Kidney epithelial cell (primary cell): ENCODE data around the gene RERE. TPM values are rescaled to one million over a fixed set of nuclear protein-coding genes. Genes with fewer than 3 reads are reported as not detected.

Source experiments
- DNase-seq: peaks from one replicate; pipeline ENCODE4 v3.0.0-alpha.2; 2010; ENCODE audit warnings: low read depth
- H3K27me3 ChIP-seq: 2 replicates; pipeline ENCODE4 v1.6.0; 2011; ENCODE audit warnings: low read length; ENCODE audit not compliant: control insufficient read depth, insufficient read depth
- H3K36me3 ChIP-seq: 2 replicates; pipeline ENCODE4 v1.5.1; 2011; ENCODE audit warnings: low read length; ENCODE audit not compliant: control insufficient read depth, insufficient read depth
- H3K4me3 ChIP-seq: 2 replicates; pipeline ENCODE4 v1.5.1; 2011; ENCODE audit warnings: low read depth, mild to moderate bottlenecking, control low read depth, low read length
- total RNA-seq: library from RNA; depleted of rRNA; stranded (reverse); fragments of >200 nt; gene quantifications from 2 replicates; pipeline ENCODE4 v1.2.3, GENCODE V29; 2015
- TF ChIP-seq, protein P1 (sequence below): IDR thresholded peaks from 2 replicates; pipeline ENCODE4 v1.5.1; 2011; ENCODE audit warnings: mild to moderate bottlenecking, moderate library complexity, low read length, control low read depth, inconsistent platforms; ENCODE audit not compliant: insufficient read depth, poor library complexity, severe bottlenecking

The RERE gene
- total RNA-seq, 1 donor from 2014 or later: 47.5 TPM

DNA sequence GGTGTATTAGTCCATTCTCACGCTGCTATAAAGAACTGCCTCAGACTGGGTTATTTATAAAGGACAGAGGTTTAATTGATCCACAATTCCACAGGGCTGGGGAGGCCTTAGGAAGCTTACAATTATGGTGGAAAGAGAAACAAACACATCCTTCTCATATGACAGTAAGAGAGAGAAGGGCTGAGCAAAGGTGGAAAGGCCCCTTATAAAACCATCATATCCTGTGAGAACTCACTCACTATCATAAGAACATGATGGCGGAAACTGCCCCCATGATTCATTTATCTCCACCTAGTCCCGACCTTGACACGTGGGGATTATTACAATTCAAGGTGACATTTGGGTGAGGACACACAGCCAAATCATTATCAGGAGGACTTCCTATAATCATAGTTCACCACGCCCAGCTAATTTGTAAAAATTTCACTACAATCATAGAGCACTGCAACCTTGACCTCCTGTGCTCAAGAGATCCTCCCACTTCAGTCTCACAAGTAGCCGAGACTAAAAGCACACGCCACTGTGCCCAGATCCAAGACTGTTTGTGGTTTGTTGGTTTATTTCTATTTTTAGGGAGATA, 164.9 kb downstream of the RERE start:
- no peaks in the 10 kb centered on the region for H3K36me3 ChIP-seq
- no peak for DNase-seq
- no peak overlapping the region for H3K4me3 ChIP-seq
- H3K27me3 ChIP-seq: no peaks in the 10 kb centered on the region
- TF ChIP-seq, protein P1, sequence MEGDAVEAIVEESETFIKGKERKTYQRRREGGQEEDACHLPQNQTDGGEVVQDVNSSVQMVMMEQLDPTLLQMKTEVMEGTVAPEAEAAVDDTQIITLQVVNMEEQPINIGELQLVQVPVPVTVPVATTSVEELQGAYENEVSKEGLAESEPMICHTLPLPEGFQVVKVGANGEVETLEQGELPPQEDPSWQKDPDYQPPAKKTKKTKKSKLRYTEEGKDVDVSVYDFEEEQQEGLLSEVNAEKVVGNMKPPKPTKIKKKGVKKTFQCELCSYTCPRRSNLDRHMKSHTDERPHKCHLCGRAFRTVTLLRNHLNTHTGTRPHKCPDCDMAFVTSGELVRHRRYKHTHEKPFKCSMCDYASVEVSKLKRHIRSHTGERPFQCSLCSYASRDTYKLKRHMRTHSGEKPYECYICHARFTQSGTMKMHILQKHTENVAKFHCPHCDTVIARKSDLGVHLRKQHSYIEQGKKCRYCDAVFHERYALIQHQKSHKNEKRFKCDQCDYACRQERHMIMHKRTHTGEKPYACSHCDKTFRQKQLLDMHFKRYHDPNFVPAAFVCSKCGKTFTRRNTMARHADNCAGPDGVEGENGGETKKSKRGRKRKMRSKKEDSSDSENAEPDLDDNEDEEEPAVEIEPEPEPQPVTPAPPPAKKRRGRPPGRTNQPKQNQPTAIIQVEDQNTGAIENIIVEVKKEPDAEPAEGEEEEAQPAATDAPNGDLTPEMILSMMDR: no peak

DNA sequence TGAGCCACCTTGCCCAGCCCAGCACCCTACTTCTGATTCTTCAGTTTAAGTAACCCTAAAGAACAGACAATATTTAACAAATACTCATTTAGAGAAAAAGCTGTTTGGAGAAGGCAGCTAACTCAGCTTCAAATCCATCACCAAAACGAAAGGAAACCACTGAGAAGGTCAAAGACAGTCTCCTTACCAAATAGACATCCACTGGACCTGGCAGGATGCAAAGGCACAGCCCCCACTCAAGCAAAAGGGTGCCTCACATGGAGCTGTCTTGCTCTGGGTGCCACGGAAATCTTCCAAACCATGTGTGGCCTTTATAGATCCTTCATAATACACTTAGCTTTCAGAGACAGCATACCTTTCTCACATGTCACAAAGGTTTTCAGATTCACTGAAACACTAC, 165.5 kb downstream of the RERE start:
- no peak for DNase-seq
- TF ChIP-seq, protein P1: no peak
- Histone ChIP-seq H3K4me3 (no peak overlapping the region), H3K36me3 (no peaks in the 10 kb centered on the region), H3K27me3 (no peaks in the 10 kb centered on the region)

DNA sequence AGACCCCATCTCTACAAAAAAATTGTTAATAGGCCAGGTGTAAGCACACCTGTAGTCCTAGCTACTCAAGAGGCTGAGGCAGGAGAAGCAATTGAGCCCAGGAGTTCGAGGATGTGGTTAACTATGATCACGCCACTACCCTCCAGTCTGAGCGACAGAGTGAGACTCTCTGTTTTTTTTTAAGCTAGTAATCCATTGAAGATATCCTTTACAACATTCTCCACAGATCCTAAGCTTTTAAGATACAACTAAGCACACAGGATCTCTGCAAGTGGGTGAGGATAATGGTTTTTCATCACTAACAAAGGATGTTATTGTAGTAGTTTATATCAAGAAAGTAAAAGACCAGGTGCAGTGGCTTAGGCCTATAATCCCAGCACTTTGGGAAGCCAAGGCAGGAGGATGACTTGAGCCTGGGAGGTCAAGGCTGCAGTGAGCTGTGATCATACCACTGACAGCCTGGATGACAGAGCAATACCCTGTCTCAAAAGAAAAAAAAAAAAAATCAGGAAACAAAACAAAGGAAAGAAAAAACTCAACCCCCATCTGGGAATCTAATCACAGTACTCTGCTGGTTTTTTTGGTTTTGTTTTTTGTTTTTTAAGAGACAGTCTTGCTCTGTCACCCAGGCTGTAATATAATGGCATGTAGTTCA, 166.1 kb downstream of the RERE start:
- TF ChIP-seq, protein P1: no peak
- no peaks in the 10 kb centered on the region for H3K36me3 ChIP-seq
- no peak overlapping the region for H3K4me3 ChIP-seq
- DNase-seq: no peak
- H3K27me3 ChIP-seq: no peaks in the 10 kb centered on the region

DNA sequence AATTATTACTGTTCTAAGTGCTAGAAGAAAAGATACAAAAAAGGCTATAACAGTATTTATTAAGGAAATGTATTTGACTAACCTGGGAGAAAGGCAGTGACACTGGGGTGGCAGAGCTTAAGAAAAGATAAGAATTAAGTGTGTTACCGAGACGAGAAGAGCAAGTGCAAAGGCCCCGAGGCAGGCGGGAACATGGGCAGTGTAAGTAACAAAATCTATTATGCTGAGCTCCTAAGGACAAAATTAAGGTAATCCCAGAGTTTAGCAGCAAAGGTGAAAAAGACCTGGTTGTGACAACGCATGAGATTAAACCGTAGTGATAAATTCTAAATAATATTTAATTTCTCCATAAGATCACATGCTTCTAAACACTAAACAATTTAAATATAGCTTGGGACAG, 167.6 kb downstream of the RERE start:
- TF ChIP-seq, protein P1: no peak
- Histone ChIP-seq H3K4me3 (no peak overlapping the region), H3K36me3 (no peaks in the 10 kb centered on the region), H3K27me3 (no peaks in the 10 kb centered on the region)
- DNase-seq: no peak

DNA sequence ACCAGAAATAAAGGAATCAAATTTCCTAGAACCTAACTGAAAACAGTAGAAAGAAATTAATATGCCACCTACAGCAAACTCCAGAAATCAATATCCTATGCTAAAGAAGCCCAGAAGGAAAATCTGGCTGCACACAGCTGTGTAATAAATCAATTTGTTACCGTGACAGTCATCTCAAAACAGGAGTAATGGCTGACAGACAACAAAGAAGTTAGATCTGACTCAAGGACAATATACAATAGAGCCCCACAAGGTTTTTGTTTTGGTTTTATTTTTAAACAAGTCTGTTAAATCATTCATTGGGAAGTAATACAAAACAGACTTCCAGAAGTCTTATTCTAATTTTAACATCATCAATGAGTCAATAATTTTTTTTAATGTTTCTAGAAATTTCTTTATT, 168.4 kb downstream of the RERE start:
- H3K27me3 ChIP-seq: no peaks in the 10 kb centered on the region
- no peak overlapping the region for H3K4me3 ChIP-seq
- no peaks in the 10 kb centered on the region for H3K36me3 ChIP-seq
- no peak for DNase-seq
- TF ChIP-seq, protein P1: no peak

DNA sequence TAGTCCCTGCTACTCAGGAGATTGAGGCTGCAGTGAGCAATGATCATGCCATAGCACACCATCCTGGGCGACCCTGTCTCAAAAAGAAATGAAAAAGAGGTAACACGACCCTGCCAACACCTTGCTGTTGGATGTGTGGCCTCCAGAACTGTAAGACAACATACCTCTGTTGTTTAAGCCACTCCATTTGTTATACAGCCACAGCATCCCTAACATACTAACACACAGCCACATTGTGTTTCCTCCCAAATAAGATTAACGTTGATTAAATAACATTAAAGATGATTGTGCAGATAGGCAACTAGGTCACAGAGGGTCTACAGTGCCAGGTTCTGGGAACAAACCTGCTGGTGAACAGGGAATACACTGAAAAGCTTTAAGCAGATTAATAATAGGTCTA, 170.4 kb downstream of the RERE start:
- DNase-seq: no peak
- Histone ChIP-seq H3K27me3 (no peaks in the 10 kb centered on the region), H3K36me3 (no peaks in the 10 kb centered on the region), H3K4me3 (no peak overlapping the region)
- TF ChIP-seq, protein P1: no peak
